H9 (cell line): ENCODE results near the gene CLPSL1. TPM values are rescaled to one million over a fixed set of nuclear protein-coding genes. Genes with fewer than 3 reads are reported as not detected.

Experiments
- DNase-seq: peaks from one replicate; pipeline ENCODE4 v3.0.0-alpha.2; 2017
- H2AFZ ChIP-seq: one replicate; pipeline ENCODE4 v1.6.1; 2013; ENCODE audit warnings: mild to moderate bottlenecking, low read length, control low read depth, moderate library complexity
- H2AK5ac ChIP-seq: 2 replicates; pipeline ENCODE4 v1.6.1; 2013; ENCODE audit warnings: low read length, control low read depth, mixed read lengths; ENCODE audit not compliant: insufficient read length
- H2BK120ac ChIP-seq: one replicate; pipeline ENCODE4 v1.6.1; 2013; ENCODE audit warnings: low read depth, mild to moderate bottlenecking, low read length, control low read depth, inconsistent platforms; ENCODE audit not compliant: poor library complexity, severe bottlenecking
- H2BK12ac ChIP-seq: 2 replicates; pipeline ENCODE4 v1.6.1; 2013; ENCODE audit warnings: low read length, control low read depth, mixed read lengths, low read depth; ENCODE audit not compliant: insufficient read length
- H2BK15ac ChIP-seq: 2 replicates; pipeline ENCODE4 v1.6.1; 2013; ENCODE audit warnings: low read depth, low read length, control low read depth
- H2BK20ac ChIP-seq: one replicate; pipeline ENCODE4 v1.6.1; 2013; ENCODE audit warnings: low read depth, mild to moderate bottlenecking, low read length, control low read depth, inconsistent platforms; ENCODE audit not compliant: poor library complexity, severe bottlenecking
- H2BK5ac ChIP-seq: 2 replicates; pipeline ENCODE4 v1.6.1; 2013; ENCODE audit warnings: low read length, control low read depth, mixed read lengths; ENCODE audit not compliant: insufficient read length
- H3K14ac ChIP-seq: 2 replicates; pipeline ENCODE4 v1.6.1; 2013; ENCODE audit warnings: low read length, control low read depth; ENCODE audit not compliant: insufficient read depth
- H3K18ac ChIP-seq: 2 replicates; pipeline ENCODE4 v1.6.1; 2013; ENCODE audit warnings: low read depth, mild to moderate bottlenecking, mixed read lengths, low read length, control low read depth; ENCODE audit not compliant: insufficient read length
- H3K23ac ChIP-seq: 2 replicates; pipeline ENCODE4 v1.6.1; 2013; ENCODE audit warnings: low read length, control low read depth, mixed read lengths, low read depth; ENCODE audit not compliant: insufficient read length
- H3K23me2 ChIP-seq: 2 replicates; pipeline ENCODE4 v1.6.1; 2013; ENCODE audit warnings: low read depth, mild to moderate bottlenecking, mixed read lengths, low read length, control low read depth; ENCODE audit not compliant: insufficient read length, poor library complexity, severe bottlenecking
- H3K27ac ChIP-seq: 2 replicates; pipeline ENCODE4 v1.5.1; 2013; ENCODE audit warnings: low read length, control low read depth, mixed read lengths, low read depth; ENCODE audit not compliant: insufficient read length
- H3K27me3 ChIP-seq: 2 replicates; pipeline ENCODE4 v1.6.1; 2013; ENCODE audit warnings: low read length, control low read depth, inconsistent platforms; ENCODE audit not compliant: insufficient read depth
- H3K4ac ChIP-seq: 2 replicates; pipeline ENCODE4 v1.6.1; 2013; ENCODE audit warnings: low read depth, mild to moderate bottlenecking, control low read depth, inconsistent platforms, low read length, moderate library complexity
- H3K4me1 ChIP-seq: 2 replicates; pipeline ENCODE4 v1.6.1; 2013; ENCODE audit warnings: low read length, control low read depth, inconsistent platforms; ENCODE audit not compliant: insufficient read depth
- H3K4me2 ChIP-seq: 2 replicates; pipeline ENCODE4 v1.6.1; 2013; ENCODE audit warnings: low read length, control low read depth, mixed read lengths; ENCODE audit not compliant: insufficient read length, insufficient read depth
- H3K56ac ChIP-seq: 2 replicates; pipeline ENCODE4 v1.6.1; 2013; ENCODE audit warnings: low read depth, mild to moderate bottlenecking, mixed read lengths, low read length, control low read depth; ENCODE audit not compliant: insufficient read length
- H3K79me1 ChIP-seq: 2 replicates; pipeline ENCODE4 v1.6.1; 2013; ENCODE audit warnings: low read depth, mild to moderate bottlenecking, moderate library complexity, low read length, control low read depth, inconsistent platforms; ENCODE audit not compliant: insufficient read depth, poor library complexity, severe bottlenecking
- H3K79me2 ChIP-seq: 2 replicates; pipeline ENCODE4 v1.6.1; 2013; ENCODE audit warnings: low read length, control low read depth, inconsistent platforms; ENCODE audit not compliant: insufficient read depth
- H3K9ac ChIP-seq: 2 replicates; pipeline ENCODE4 v1.6.1; 2013; ENCODE audit warnings: low read length, control low read depth, mixed read lengths; ENCODE audit not compliant: insufficient read length; ENCODE audit errors: extremely low read depth
- H3K9me3 ChIP-seq: one replicate; pipeline ENCODE4 v1.6.1; 2013; ENCODE audit warnings: low read depth, low read length, inconsistent platforms; ENCODE audit not compliant: control insufficient read depth
- H3T11ph ChIP-seq: one replicate; pipeline ENCODE4 v1.6.1; 2013; ENCODE audit warnings: mild to moderate bottlenecking, low read length, control low read depth, inconsistent platforms
- H4K20me1 ChIP-seq: one replicate; pipeline ENCODE4 v1.6.1; 2013; ENCODE audit not compliant: control insufficient read depth, insufficient read length, insufficient read depth
- H4K5ac ChIP-seq: 2 replicates; pipeline ENCODE4 v1.6.1; 2013; ENCODE audit warnings: low read depth, mild to moderate bottlenecking, mixed read lengths, low read length, control low read depth; ENCODE audit not compliant: insufficient read length
- H4K8ac ChIP-seq: replicated peaks from 2 replicates; pipeline ENCODE4 v1.6.1; 2013; ENCODE audit warnings: low read length, control low read depth, mixed read lengths, low read depth; ENCODE audit not compliant: insufficient read length
- H4K91ac ChIP-seq: 2 replicates; pipeline ENCODE4 v1.6.1; 2013; ENCODE audit warnings: low read depth, mild to moderate bottlenecking, moderate library complexity, mixed read lengths, low read length, control low read depth; ENCODE audit not compliant: insufficient read length
- H3K27ac Mint-ChIP-seq, 3 experiments: 2 replicates in 2 of 3; 3 replicates in 1 of 3; pipeline ENCODE4 v1.8.0; 2020 to 2021; ENCODE audit warnings: mixed read lengths in 3 of 3, mild to moderate bottlenecking in 1 of 3, moderate library complexity in 1 of 3
- H3K27me3 Mint-ChIP-seq: 2 replicates; pipeline ENCODE4 v1.8.0; 2021; ENCODE audit warnings: low read depth, mild to moderate bottlenecking, moderate library complexity, mixed read lengths
- H3K36me3 Mint-ChIP-seq, 3 experiments: 2 replicates in 2 of 3; 3 replicates in 1 of 3; pipeline ENCODE4 v1.8.0; 2020 to 2021; ENCODE audit warnings: low read depth in 3 of 3, mixed read lengths in 3 of 3; ENCODE audit not compliant: insufficient read depth in 1 of 3
- H3K4me1 Mint-ChIP-seq, 2 experiments: 2 replicates each; pipeline ENCODE4 v1.8.0; 2020; ENCODE audit warnings: mixed read lengths in 2 of 2
- H3K4me3 Mint-ChIP-seq, 2 experiments: 2 replicates in 1 of 2; 3 replicates in 1 of 2; pipeline ENCODE4 v1.8.0; 2020 to 2021; ENCODE audit warnings: mild to moderate bottlenecking in 2 of 2, mixed read lengths in 2 of 2, moderate library complexity in 1 of 2
- H3K9me3 Mint-ChIP-seq, 2 experiments: 2 replicates in 1 of 2; 3 replicates in 1 of 2; pipeline ENCODE4 v1.8.0; 2020; ENCODE audit warnings: mild to moderate bottlenecking in 2 of 2, mixed read lengths in 2 of 2, moderate library complexity in 1 of 2
- CTCF ChIP-seq: fragments of 200-600 bp; sonication (generic); conservative IDR thresholded peaks from 3 replicates; pipeline ENCODE4 v1.8.0; 2021; ENCODE audit warnings: antibody characterized with exemption, mild to moderate bottlenecking
- WGBS: extraction: QIAGEN DNeasy Blood & Tissue Kit; methylation state at CpG from one replicate; pipeline ENCODE4 v1.1.7; 2013; ENCODE audit warnings: missing lambda C conversion rate, low lambda C conversion rate, mixed read lengths; ENCODE audit not compliant: insufficient read length; ENCODE audit errors: extremely low coverage; 5-methylcytosine and 5-hydroxymethylcytosine counted together
- total RNA-seq: library from RNA; stranded (reverse); gene quantifications from 2 replicates; pipeline ENCODE4 v1.2.1, GENCODE V29; 2021

Gene CLPSL1
- total RNA-seq, 1 experiment from 2014 or later = not detected

GRCh38 chr6:35786810-35787209, 6.0 kb downstream of the CLPSL1 start:
- Histone ChIP-seq H3K4me2 (no peak overlapping the region), H4K91ac (no peak overlapping the region), H3K27me3 (no peaks in the 10 kb centered on the region), H2BK12ac (no peak overlapping the region), H4K5ac (no peak overlapping the region), H3K23me2 (no peaks in the 10 kb centered on the region), H2BK5ac (no peak overlapping the region), H2BK20ac (no peak overlapping the region), H3K27ac (no peak overlapping the region), H2AK5ac (no peak overlapping the region), H3K4me1 (no peaks in the 10 kb centered on the region), H4K8ac (no peak overlapping the region), H3K9me3 (no peaks in the 10 kb centered on the region), H2AFZ (no peak overlapping the region), H3T11ph (no peak overlapping the region), H3K56ac (no peak overlapping the region), H4K20me1 (no peaks in the 10 kb centered on the region), H3K18ac (no peak overlapping the region), H3K79me1 (no peaks in the 10 kb centered on the region), H3K4ac (no peak overlapping the region), H3K9ac (no peak overlapping the region), H2BK15ac (no peak overlapping the region), H3K79me2 (no peaks in the 10 kb centered on the region), H3K23ac (no peak overlapping the region), H3K14ac (no peak overlapping the region; the same call in 1 of the 2 replicates), H2BK120ac (no peak overlapping the region)
- Mint-ChIP-seq H3K4me3 (no peak overlapping the region), H3K4me1 (peaks cover 13 to 17% of the 10 kb centered on the region in 2 experiments), H3K27me3 (peaks cover 8% of the 10 kb centered on the region), H3K9me3 (no peaks in the 10 kb centered on the region), H3K36me3 (no peaks in the 10 kb centered on the region), H3K27ac (no peak overlapping the region)
- no peak for TF ChIP-seq CTCF
- WGBS = no CpG with 5 or more reads among the region's 25 CpGs
- no peak for DNase-seq
